Measurements from ENCODE around the gene KCNIP1. TPM values are rescaled to one million over a fixed set of nuclear protein-coding genes. Genes with fewer than 3 reads are reported as not detected.

The KCNIP1 gene
- total and polyA plus RNA-seq, 4 donors: 0.13 to 1.8 (median 0.72) TPM

DNA sequence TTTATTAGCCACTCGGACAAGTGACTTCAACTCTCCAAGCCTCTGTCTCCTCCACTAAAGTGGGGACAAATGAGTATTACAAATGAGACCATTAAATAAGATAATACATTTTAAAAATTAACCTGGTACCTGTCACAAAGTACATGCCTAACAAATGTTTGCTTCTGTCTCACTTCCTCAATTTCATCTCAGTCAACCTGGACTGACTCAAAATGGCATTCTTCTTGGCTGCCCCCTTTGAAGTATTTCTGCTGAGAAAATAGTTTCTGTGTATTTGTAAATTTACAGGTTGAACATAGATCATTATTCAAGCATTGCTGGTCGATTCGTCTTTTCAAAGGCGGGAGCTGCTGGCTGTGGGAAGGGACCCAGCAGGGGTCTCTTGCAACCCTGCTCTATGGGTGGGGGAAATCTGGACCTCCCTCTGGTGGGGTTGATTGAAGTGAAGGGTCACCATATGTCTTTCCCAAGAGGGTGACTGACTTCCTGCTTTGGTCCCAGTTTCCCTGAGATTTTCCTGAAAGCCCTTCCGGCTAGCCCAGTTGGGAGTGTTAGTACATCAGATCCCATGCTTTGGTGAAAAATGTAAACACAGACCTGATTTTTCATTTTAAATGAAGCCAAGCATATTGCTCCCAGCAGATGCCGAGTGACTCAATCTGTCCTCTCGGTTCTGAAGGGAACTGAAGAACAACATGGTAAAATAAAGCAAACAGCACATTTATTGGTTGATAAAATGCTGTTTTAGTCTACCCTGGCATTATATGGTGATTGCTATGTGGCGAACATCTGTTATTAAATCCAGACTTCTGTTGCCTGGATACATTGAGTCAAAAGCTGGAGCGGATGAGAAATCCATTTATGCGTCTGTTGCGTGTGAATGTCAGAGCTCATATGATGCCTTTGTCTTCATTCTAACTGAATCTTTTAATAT lies 73.0 kb downstream of the KCNIP1 start:
- TF ChIP-seq, protein P1, sequence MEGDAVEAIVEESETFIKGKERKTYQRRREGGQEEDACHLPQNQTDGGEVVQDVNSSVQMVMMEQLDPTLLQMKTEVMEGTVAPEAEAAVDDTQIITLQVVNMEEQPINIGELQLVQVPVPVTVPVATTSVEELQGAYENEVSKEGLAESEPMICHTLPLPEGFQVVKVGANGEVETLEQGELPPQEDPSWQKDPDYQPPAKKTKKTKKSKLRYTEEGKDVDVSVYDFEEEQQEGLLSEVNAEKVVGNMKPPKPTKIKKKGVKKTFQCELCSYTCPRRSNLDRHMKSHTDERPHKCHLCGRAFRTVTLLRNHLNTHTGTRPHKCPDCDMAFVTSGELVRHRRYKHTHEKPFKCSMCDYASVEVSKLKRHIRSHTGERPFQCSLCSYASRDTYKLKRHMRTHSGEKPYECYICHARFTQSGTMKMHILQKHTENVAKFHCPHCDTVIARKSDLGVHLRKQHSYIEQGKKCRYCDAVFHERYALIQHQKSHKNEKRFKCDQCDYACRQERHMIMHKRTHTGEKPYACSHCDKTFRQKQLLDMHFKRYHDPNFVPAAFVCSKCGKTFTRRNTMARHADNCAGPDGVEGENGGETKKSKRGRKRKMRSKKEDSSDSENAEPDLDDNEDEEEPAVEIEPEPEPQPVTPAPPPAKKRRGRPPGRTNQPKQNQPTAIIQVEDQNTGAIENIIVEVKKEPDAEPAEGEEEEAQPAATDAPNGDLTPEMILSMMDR (IDR thresholded peaks at IDR 0.05; ENCODE audit: control extremely low read depth, extremely low read depth): no peak
- WGBS, 2 donors: 87 to 88% methylated on average over 11 of the region's 11 CpGs
- Histone ChIP-seq H3K9ac (ENCODE audit: insufficient read depth in 1 of 2, low read length in 2 of 2) (no peak overlapping the region), H3K9me3 (ENCODE audit: control insufficient read depth in 4 of 4, insufficient read depth in 3 of 4, low read length in 3 of 4) (peaks cover 0 to 9% (median 1%) of the 10 kb centered on the region in 4 donors), H3K36me3 (ENCODE audit: control insufficient read depth in 4 of 4, insufficient read depth in 4 of 4, low read length in 4 of 4) (no peaks in the 10 kb centered on the region), H3K4me1 (ENCODE audit: control insufficient read depth in 5 of 5, insufficient read depth in 5 of 5, low read length in 5 of 5) (peaks cover 0 to 9% (median 0%) of the 10 kb centered on the region in 5 donors), H3K27ac (ENCODE audit: low read depth in 1 of 2, low read length in 1 of 2) (no peak overlapping the region), H3K27me3 (ENCODE audit: control insufficient read depth in 3 of 3, insufficient read depth in 3 of 3, low read length in 2 of 3) (no peaks in the 10 kb centered on the region), H3K4me3 (no peak overlapping the region)
- DNase-seq: peak in 1 of 3 donors; percentile 18
- no peak for ATAC-seq (ENCODE audit: insufficient read depth, low FRiP score)

DNA sequence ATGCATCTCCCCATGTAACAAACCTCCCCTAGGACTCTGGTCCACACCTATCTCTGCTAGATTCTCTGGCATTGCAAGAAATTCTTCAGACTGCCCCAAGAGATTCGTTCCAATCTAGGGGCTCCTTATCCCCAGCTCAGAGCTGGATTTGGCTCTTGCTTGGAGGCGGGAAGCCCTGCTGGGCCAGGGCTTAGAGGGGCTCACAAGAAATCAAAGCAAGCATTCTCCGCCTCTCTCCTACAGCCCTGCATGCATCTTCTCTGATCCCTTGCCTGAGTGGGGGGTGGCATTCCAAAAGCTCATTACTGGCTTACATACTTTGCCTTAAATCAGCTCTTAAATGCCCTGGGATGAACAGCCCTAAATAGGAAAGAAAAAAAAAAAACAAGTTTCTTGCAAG lies 75.8 kb downstream of the KCNIP1 start:
- Histone ChIP-seq H3K9ac (ENCODE audit: insufficient read depth in 1 of 2, low read length in 2 of 2) (no peak overlapping the region), H3K4me3 (no peak overlapping the region), H3K9me3 (ENCODE audit: control insufficient read depth in 4 of 4, insufficient read depth in 3 of 4, low read length in 3 of 4) (peaks cover 0 to 8% (median 1%) of the 10 kb centered on the region in 4 donors), H3K4me1 (ENCODE audit: control insufficient read depth in 5 of 5, insufficient read depth in 5 of 5, low read length in 5 of 5) (no peaks in the 10 kb centered on the region), H3K27me3 (ENCODE audit: control insufficient read depth in 3 of 3, insufficient read depth in 3 of 3, low read length in 2 of 3) (no peaks in the 10 kb centered on the region), H3K36me3 (ENCODE audit: control insufficient read depth in 4 of 4, insufficient read depth in 4 of 4, low read length in 4 of 4) (no peaks in the 10 kb centered on the region), H3K27ac (ENCODE audit: low read depth in 1 of 2, low read length in 1 of 2) (no peak overlapping the region)
- ATAC-seq (ENCODE audit: insufficient read depth, low FRiP score) (no peak), DNase-seq (no peak)
- 79 to 80% methylated on average over 3 of the region's 3 CpGs for WGBS, 2 donors
- TF ChIP-seq, protein P1 (IDR thresholded peaks at IDR 0.05; ENCODE audit: control extremely low read depth, extremely low read depth): no peak

DNA sequence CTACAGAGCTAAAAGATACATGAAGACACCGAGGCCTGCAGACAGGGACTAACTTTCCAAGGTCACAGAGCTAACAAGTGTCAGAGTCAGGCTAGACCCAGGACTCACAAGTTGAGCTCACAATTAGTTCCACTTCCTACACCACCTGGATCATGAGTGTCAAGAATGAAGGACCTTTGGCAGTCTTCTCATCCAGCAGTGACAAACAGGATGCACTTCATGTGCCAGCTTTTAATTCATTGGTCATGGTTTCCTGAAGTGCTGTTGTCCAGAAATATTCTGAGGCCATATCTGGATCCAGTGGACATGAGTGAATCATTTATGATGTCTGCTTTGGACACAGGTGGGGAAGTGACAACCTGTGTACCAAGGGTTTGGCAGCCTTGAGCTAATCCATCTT lies 77.4 kb downstream of the KCNIP1 start:
- Histone ChIP-seq H3K4me3 (no peak overlapping the region), H3K36me3 (ENCODE audit: control insufficient read depth in 4 of 4, insufficient read depth in 4 of 4, low read length in 4 of 4) (no peaks in the 10 kb centered on the region), H3K27me3 (ENCODE audit: control insufficient read depth in 3 of 3, insufficient read depth in 3 of 3, low read length in 2 of 3) (no peaks in the 10 kb centered on the region), H3K9ac (ENCODE audit: insufficient read depth in 1 of 2, low read length in 2 of 2) (no peak overlapping the region), H3K9me3 (ENCODE audit: control insufficient read depth in 4 of 4, insufficient read depth in 3 of 4, low read length in 3 of 4) (peaks cover 0 to 3% (median 0%) of the 10 kb centered on the region in 4 donors), H3K27ac (ENCODE audit: low read depth in 1 of 2, low read length in 1 of 2) (no peak overlapping the region), H3K4me1 (ENCODE audit: control insufficient read depth in 5 of 5, insufficient read depth in 5 of 5, low read length in 5 of 5) (no peaks in the 10 kb centered on the region)
- TF ChIP-seq, protein P1 (IDR thresholded peaks at IDR 0.05; ENCODE audit: control extremely low read depth, extremely low read depth): no peak
- DNase-seq (no peak), ATAC-seq (ENCODE audit: insufficient read depth, low FRiP score) (no peak)
- 71 to 77% methylated on average over 1 of the region's 1 CpG for WGBS, 2 donors

Measured in lung (tissue), 12 donors.